Right ventricle myocardium superior (tissue), 1 donor: ENCODE measurements around the gene DNAJB1. TPM values are rescaled to one million over a fixed set of nuclear protein-coding genes. Genes with fewer than 3 reads are reported as not detected.
A peak's percentile ranks its signal among the peaks of the same experiment; 100 is the strongest.

Source experiments
- ATAC-seq: fragments of 200-7000 bp; cut with Tn5 transposase; one replicate; pipeline ENCODE4 v1.9.1; 2020; ENCODE audit warnings: mild to moderate bottlenecking; ENCODE audit not compliant: poor library complexity
- DNase-seq: peaks from one replicate; pipeline ENCODE4 v3.0.0-alpha.2; 2020
- intact Hi-C: fragments of 100-400 bp; cut with DNase I; formaldehyde crosslinking; loops from one replicate; pipeline ENCODE4 v1.11.2; 2022
- total RNA-seq: library from RNA; stranded (reverse); fragmentation: NEBNext Ultra II Directional; extraction: Animal tissue kit (Norgen Biotek cat#: 25700); gene quantifications from one replicate; pipeline ENCODE4 v1.2.1, GENCODE V29; 2021
- donor health status: DM: no; HTN: yes; CAD: no; lungs with severe emphysema.

The DNAJB1 gene
- total RNA-seq, 1 donor from 2014 or later = 43.0 TPM

GRCh38 chr19:14479309-14479974 lies 38.8 kb downstream of the DNAJB1 start:
- DNase-seq (no peak), ATAC-seq (no peak)
- intact Hi-C loops = no loop called here

DNA sequence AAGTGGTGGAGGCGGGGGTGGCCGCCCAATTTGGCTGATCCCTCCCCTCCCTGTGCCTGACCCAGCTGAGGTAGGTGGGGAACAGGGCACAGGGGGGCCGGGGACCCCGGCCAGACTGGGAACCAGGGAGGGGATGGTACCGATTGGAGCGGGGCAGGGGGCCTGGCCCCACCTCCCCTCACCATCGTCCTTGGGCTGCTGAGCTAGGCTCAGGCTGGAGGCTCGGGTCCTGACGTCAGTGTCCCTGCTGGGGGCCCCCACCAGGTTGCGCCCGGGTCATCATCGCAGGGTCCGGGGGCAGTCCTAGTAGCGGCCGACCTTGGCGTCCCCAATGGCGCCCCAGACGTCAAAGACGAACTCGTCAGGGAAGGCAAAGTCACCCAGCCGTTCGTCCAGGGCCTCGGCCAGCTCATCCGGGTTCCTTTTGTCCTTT lies 40.1 kb downstream of the DNAJB1 start:
- no peak for ATAC-seq

DNA sequence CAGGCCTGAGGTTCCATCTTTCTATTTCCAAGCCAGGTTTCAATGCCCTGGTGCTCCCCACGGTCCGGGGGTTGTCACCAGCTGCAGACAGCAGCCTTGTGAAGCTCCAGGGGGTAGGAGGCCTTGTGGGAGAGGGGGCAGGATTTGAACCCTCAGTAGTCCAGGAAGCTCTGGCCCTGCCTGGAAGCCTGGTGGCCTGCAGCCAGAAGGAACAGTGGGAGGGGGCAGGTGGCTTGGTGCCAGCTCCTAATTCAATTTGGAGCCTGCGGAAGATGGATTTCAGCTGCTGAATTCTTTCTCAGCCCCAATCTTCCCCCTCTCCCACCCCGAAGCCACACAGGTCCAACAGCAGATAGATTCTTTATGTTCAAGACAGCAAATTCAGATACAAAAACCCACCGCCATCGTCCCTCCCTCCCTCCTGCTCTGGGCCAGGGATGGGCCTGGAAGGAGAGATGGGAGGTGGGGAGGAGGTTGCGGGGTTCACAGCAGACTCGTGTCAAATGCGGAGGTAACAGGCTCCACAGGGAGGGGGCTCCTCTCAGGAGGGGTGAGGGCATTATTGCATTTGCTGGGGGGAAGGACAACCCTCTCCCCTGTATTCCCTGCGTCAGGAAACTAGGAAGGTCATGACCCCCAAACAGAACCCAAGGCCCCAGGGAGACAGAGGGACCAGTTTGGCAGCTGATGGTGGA lies 40.6 kb downstream of the DNAJB1 start:
- intact Hi-C loops = no loop called here
- ATAC-seq (no peak), DNase-seq (no peak)

More for the DNA sequence above, 40.1 kb downstream of the DNAJB1 start:
- intact Hi-C loops = no loop called here
- DNase-seq = no peak

GRCh38 chr19:14476673-14477401 lies 41.4 kb downstream of the DNAJB1 start:
- no peak for DNase-seq
- ATAC-seq = no peak
- intact Hi-C loops = no loop called here

DNA sequence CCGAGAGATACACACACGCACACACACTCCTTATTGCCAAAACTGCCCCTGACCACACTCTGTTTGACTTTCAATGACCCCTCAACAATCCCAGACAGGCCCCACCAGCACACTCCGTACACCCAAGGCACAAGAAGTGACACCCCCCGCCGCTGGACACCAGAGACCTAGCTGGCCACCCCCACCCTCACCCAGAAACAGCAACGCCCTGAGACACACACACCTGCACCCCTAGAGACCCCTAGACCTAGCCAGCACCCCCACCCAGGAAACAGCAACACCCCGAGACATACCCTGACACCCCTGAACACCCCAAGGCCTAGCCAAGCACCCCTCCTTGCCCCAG lies 41.9 kb downstream of the DNAJB1 start:
- intact Hi-C loops = no loop called here
- ATAC-seq (no peak), DNase-seq (no peak)

DNA sequence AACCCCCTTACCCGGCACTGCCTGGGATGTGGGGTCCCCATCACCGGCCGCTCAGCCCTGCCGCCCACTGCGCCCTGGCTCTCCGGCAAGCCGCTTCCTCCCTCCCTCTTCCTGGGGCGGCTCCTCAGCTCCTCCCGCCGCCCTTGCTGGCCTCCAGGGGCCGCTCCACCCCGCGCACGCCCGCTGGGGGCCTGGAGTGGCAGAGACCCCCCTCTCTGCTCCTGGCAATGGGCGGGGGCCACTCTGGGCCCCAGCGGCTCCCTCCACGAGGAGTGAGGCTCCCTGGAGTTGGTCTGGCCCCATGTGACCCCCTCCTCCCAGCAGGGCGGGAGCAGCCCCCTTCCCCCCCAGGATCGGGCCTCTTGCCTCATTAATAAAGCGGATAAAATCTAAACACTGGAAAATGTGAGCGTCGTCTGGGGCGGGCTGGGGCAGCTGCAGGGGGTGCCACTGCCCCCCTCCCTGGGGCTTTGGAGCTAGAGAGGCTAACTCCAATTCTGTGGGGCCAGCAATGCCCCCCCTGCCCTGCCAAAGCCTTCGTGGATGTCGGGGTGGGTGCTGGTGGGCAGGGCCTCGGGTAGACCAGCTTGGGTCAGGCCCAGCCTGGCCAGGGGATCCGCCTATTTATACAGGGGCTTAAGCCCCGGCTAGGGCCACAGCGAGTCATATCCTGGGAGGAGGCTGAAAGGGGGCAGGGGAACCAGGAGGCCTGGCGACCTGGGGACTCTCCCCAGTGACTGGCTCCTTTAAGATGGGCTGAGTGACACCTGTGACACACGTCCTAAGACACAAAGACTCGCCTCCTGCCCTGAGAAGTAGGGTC lies 42.7 kb downstream of the DNAJB1 start, which contains the start of gene PTGER1:
Gene PTGER1 (minus strand): TSS at position 104 of the 823 bp plus-strand sequence. CDS start 1,034 bp downstream, outside the sequence.
- ATAC-seq = no peak
- no peak for DNase-seq
- intact Hi-C loops = no loop called here

DNA sequence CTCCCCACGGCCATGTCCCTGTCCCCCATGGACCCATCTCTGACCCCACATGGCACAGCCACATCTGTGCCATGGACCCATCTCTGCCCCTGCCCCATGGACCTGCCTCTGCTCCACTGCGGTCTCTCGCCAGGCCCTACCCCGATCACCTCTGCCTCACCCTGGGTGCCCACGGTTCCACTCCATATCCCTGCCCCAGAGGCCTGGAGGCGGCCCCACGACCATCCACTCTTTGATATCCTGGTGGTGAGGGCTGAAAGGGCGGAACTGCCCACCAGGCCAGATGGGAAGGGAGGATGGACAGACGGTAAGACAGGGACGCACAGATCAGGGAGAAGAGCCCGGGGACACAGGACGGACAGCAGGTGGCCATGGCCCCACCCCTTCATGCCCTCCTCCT lies 43.4 kb downstream of the DNAJB1 start:
- ATAC-seq (no peak), DNase-seq (peak; percentile 42)
- intact Hi-C loops = no loop called here

DNA sequence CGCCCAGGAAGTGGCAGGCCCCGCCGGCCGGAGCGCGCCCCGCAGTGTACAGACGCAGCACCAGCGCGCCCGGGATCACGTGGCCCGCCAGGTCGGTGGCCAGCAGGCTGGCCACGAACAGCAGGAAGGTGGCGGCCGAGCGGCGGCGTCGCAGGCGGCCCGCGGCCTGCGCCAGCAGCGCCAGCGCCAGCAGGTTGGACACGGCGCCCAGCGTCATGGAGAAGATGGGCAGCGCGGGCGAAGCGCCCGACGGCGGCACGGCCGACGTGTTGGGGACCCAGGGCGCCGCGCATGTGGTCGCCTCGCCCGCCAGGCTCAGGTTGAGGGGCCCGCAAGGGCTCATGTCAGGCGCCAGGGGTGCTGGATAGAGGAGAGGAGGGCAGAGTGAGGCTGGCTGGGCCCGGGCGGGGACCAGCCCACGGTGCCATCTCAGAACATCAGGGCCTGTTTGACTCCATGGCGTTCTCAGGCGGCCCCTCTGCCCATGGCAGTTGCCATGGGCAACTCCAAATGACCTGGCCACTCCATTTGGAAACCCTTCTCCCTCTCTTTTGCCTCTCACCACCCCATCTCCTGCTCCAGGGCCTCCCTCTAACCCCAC lies 44.1 kb downstream of the DNAJB1 start:
- ATAC-seq = no peak
- intact Hi-C loops = no loop called here
- DNase-seq = peak; percentile 51

DNA sequence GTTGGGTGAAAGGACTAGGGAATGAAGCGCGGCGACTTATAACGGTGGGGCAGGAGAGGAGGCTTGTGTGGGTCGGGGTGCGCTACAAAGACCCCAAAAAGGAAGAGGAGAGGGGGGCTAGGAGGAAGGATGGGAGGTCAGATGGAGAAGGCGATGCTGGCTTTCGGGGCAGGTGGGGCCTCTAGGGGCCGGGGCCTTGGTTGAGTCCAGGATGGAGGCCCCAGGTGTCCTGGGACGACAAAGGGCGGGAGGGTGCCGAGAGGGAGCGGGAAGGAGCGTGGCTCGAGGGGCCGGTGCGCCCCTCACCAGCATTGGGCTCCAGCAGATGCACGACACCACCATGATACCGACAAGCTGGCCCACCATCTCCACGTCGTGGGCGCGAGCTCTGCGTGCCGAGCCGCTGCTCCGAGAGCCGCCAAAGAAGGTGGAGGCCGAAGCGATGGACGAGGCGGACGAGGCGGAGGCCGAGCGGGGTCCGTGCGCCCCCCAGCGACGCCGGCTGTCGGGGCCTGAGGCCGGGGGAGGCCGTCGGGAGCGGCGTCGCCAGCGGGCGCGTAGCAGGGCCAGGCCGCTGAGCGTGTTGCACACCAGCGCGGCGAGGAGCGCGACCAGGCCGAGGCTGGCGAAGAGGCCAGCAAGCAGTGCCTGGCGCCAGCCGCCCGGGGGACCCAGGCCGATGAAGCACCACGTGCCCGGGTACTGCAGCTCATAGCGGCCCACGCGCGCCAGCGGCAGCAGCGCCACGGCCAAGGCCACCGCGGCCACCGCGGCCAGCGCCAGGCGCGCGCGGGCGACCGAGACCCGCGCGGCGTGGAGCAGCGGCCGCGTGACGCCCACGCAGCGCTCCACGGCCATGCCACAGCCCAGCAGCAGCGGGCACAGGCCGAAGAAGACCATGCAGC lies 44.9 kb downstream of the DNAJB1 start:
- ATAC-seq (no peak), DNase-seq (no peak)
- intact Hi-C loops = no loop called here

DNA sequence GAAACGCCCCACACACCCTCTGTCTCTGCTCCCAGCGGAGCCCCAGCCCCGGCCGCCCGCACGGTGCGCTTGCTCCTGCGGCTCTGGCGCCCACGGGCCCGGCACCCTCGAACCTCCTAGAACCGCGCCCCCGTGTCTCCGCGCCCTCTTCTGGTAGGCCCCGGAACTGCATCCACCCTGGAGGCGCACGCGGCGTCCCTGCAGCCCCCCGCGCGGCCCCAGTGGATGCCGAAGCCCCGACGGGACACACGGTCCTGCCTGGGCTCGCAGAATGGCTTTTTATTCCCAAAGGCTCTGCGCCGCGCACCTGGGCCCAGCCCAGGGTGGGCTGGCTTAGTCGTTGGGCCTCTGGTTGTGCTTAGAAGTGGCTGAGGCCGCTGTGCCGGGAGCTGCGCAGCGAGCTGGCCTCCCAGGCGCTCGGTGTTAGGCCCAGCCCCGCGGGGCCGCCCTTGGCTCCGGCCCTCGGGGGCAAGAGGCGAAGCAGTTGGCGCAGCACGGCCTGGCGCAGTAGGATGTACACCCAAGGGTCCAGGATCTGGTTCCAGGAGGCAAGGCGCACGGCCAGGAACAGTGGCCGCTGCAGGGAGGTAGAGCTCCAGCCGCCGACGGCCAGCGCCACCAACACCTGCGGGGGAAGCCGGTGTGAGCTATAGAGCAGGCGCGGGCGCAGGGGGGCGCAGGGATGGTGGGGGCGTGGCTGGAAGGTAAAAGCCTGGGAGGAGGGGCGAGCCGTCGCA lies 45.8 kb downstream of the DNAJB1 start:
- intact Hi-C loops = no loop called here
- peak; percentile 71 for ATAC-seq
- DNase-seq = peak; percentile 85

DNA sequence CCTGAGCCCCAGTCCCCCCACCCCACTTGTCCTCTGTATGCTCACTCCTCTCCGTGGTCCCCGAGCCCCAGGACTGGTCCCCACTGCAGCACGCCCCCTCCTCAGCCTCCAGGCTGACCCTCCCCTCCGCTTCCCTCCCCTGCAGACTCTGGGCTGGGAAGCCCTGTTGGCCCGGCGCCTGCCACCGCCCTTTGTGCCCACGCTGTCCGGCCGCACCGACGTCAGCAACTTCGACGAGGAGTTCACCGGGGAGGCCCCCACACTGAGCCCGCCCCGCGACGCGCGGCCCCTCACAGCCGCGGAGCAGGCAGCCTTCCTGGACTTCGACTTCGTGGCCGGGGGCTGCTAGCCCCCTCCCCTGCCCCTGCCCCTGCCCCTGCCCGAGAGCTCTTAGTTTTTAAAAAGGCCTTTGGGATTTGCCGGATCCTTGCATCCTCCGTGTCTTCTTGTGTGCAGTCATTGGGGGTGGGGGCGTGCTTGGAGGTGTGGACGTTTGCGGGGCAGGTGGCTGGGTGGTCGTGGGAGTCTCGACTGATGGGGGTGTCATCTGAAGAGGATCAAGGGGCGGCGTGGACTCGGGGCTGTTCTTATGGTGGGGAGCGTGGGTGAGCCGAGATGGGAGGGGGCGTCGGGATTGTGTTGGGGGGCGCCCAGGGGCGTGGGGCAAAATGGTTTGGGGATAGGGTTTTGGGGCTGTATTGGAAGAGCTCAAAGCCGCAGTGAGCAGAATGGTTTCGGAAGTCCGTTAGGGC lies 46.6 kb downstream of the DNAJB1 start:
- DNase-seq (no peak), ATAC-seq (no peak)
- intact Hi-C loops = no loop called here

- DNase-seq (no peak), ATAC-seq (no peak)
- intact Hi-C loops = no loop called here
Observed at GRCh38 chr19:14470031-14470876, 47.9 kb downstream of the DNAJB1 start.

DNA sequence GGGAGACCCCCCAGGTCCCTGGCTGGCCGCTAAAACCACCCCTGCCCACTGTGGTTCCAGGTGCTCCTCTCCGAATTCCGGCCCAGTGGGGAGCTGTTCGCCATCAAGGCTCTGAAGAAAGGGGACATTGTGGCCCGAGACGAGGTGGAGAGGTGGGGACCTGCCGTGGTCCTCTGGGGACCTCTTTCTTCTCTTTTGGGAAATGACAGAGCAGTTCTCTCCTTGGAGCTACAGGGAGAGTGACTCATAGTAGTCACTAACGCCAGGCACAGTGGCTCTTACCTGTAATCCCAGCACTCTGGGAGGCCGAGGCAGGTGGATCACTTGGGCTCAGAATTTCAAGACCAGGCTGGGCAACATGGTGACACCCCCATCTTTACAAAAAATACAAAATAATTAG lies 50.4 kb downstream of the DNAJB1 start:
- intact Hi-C loops = no loop called here
- ATAC-seq (no peak), DNase-seq (no peak)

- intact Hi-C loops = no loop called here
- no peak for DNase-seq
Observed at GRCh38 chr19:14467391-14467790, 50.8 kb downstream of the DNAJB1 start.

More at GRCh38 chr19:14467391-14467790, 50.8 kb downstream of the DNAJB1 start:
- no peak for ATAC-seq
